Mucosa of gallbladder (tissue), 1 donor: ENCODE data around the gene C2orf76. TPM values are rescaled to one million over a fixed set of nuclear protein-coding genes. Genes with fewer than 3 reads are reported as not detected.

Experiments used
- DNase-seq: peaks from one replicate; pipeline ENCODE4 v3.0.0-alpha.2; 2020; ENCODE audit warnings: low spot score
- total RNA-seq: library from RNA; stranded (reverse); gene quantifications from one replicate; pipeline ENCODE4 v1.2.1, GENCODE V29; 2021
- donor health status: DM: no; HTN: no; CAD: no.

C2orf76 gene
- total RNA-seq, 1 donor from 2014 or later = 10.3 TPM

DNA sequence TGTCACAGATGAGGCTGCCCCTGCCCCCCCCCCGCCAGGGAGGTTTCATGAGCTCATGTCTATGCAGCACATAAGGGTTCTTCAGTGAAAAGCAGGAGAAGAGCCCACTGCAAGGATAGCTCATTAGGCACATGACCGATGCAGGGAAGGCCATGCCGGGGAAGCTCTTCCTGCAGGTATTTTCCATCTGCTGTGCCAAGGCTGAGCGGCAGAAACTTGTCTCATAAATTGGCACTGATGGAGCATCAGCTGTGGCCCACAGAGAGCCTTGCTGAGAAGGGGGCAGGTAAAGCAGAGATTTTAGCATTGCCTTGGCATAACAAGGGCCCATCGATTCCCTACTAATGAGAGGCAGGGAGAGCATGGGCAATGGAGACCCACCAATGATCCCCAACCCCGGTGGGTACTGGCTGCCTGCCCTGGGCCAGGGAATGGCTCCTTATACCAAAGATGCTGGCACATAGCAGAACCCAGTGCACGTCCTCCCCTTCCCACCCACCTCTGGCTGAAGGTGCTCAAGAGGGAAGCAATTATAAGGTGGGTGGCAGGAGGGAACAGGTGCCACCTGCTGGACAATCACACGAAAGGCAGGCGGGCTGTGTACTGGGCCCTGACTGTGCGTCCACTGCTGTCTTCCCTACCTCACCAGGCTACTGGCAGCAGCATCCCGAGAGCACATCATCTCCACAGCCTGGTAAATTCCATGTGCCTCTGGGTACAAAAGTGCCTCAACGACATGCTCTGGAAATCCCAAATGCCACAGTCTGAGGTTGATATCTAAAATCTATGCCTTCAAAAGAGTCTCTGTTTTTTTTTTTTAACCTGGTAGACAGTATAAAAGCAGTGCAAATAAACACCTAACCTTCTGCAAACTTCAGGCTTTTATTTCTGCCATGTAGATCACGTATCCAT, 101.6 kb downstream of the C2orf76 start:
- DNase-seq = peak; percentile 26

GRCh38 chr2:119263656-119264055, 103.0 kb downstream of the C2orf76 start:
- DNase-seq = no peak

GRCh38 chr2:119263025-119263424, 103.6 kb downstream of the C2orf76 start:
- no peak for DNase-seq

- DNase-seq = no peak
Observed at GRCh38 chr2:119261493-119262225, 105.0 kb downstream of the C2orf76 start.

DNA sequence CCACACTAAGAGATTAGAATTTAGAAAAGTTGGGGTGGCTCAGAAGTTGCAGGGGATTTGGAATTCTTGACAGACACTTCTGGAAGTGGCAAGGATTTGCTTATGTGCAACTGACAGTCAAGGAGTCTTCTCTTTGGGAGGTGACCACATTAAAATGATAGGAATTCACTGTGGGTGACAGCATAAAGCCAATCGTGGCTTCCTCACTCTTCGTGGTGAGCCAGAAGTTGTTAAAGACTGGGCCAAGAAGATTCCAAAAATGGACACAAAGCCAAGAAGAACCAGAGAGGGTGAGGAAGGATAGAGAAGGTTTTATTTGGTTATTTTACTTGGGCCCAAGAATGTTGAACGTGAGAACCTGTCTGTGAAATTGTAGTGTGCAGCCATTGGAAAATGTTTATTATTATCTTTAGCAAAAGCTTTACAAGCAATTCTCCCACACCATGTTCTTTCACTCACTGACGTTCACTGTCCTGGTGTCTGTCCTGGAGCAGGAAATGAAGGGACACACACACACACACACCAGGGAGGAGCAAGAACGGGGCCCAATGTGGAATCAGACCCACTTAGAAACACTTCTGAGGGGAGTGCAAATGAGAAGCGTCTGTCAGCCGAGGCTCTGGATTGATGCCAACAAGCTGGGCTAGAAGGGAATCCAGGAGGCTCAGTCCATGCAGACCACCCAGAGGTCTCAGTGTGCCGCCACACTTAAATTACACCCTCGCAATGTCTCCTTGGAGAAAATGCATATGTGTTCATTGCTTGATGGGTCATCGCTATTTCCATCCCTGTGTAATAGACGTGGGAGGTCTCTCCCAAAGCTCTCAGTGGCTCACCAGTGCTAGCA, 105.8 kb downstream of the C2orf76 start:
- DNase-seq = no peak

GRCh38 chr2:119259296-119259860, 107.3 kb downstream of the C2orf76 start:
- DNase-seq = no peak

DNA sequence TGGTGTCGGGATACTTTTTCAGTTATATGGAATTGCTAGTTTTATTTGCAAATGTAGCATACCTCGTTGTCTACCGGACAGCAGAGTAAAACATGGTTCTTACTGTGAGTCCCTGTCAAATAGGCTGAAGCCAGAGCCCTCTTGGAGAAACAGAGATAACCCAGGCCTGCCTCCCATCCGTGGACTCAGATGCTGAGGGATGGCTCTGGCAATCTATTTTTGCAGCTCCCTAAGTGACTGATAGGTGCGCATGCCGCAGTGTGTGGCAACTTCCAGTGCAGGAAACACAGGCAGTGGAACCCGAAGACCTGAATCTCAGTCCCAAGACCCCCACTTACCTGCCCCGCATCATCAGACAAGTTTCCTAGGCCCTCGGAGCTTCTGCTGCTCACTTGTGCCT, 109.4 kb downstream of the C2orf76 start:
- DNase-seq = no peak

- no peak for DNase-seq
Observed at GRCh38 chr2:119256582-119256921, 110.1 kb downstream of the C2orf76 start.

DNA sequence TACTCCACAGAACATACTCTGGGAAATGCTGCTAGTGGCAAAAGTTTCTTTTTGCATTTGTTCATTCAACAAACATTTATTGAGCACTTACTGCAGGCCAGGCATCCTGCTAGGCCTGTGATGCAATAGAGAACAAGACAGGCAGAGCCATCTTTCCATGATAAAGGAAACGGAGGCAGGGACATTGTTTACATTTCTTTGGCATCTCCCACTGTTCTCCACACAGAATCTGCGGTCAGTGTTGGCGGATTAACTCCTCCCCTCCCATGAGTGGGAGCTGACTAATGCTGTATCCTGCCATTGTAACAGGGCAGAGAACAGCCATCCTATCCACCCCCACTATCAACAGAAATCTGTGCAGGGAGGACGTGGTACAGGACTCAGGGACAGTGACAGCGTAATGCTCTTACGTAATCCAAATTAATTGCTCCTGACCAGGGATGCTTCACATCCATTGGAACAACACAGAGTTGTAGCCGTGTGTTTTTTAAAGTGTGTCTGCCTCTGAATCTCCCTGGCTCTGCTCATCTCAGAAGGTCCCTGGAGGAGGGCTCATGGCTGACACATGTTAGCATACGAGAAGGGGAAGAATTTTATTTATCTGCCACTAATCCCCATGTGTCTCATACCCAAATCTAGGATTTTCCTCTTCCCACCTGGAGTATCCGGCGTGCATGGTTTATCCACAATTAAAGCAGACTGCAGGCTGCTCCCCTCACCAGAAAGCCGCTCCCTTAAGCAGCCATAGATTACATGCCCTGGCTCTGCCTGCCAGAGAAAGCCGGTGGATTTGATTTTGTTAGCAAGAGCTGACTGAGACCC, 110.7 kb downstream of the C2orf76 start:
- no peak for DNase-seq

DNA sequence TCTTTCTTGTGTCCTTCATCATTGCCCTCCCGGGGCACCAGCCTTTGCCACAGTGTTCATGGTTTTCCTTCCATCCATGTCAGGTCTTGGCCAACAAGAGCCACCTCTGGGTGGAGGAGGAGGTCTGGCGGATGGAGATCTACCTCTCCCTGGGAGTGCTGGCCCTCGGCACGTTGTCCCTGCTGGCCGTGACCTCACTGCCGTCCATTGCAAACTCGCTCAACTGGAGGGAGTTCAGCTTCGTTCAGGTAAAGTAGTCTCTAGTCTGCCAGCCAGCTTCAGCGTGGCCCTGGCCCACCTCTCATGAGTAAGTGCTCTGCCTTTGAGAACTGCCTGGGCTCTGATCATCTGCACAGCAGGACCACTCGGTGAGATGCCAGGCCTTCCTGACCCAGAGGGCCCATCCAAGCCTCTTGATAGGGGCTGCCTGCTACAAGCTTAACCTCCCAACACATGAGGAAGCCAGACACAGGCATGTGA, 112.0 kb downstream of the C2orf76 start:
- DNase-seq = no peak

DNA sequence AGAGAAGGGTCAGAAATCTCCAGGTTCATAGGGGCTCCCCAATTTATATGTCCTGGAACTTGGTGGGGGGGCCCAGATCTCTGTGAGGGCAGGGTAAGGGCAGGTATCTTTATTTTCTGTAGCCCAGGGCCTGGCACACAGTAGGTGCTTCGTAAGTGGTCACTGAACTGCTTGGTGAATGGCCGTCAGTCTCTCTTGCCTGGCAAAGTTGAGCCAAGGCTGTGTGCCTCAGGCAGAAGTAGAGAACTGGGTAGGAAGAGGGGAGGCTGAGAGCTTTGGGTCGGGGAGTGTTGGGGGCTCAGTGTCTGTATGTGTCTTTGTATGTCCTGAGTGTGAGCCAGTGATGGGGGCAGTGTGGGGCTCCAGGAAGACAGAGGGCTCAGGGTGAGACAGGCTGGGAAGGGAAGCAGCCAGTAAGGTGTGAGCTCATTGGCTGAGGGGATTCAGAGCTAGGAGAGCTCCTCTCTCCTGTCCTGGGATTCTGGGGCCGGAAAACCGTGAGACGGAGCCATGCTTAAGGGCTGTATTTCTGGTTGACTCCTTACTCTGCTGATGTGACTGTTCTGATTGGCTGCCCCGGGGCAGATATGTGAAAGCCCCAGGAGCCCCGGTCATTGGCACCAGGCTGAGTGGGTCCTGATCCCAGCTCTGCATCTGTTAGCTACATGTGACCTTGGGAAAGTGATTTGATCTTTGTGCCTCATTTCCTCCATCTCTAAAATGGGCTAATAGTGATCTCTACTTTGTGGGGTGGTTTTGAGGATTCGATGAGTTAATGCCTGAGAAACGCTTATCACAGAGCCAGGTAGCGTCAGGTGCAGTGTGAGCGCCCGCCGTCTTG, 112.7 kb downstream of the C2orf76 start:
- DNase-seq = no peak

DNA sequence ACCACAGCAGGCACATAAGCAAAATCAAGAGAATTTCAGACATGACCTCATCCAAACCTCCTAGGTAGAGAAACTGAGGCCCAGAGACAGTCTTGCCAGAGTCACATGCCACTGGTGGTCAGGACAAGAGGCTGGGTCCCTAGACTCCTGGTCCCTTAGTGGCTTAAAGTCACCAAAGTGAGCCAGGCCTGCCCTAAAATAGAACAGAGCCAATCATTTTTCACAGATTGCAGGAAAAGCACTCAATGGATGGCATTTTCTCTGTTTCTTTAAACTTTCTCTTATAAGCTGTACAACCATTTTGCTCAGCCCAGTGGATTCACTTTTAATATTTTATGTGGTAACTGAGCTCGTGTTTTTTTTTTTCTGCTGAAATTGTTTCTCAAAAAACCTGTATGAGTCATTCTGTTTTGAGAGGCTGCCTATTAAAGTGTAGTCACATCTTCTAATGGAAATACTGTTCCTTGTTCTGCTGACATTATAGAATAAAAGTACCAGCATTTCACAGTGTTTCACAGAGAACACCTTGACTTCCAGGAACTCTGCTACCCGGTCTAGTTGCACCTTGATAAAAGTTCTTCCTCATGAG, 113.4 kb downstream of the C2orf76 start:
- no peak for DNase-seq

Other genes starting within 250 kb of the C2orf76 start
- gene C1QL2, start 208.1 kb downstream of the C2orf76 start, total RNA-seq = not detected
- gene STEAP3, start 143.0 kb downstream of the C2orf76 start, total RNA-seq = 9.3 TPM
- gene DBI, start 143 bp upstream of the C2orf76 start, total RNA-seq = 263 TPM
- gene TMEM37, start 65.0 kb upstream of the C2orf76 start, total RNA-seq = 149 TPM
- gene SCTR, start 157.6 kb upstream of the C2orf76 start, total RNA-seq = 0.92 TPM
- gene CFAP221, start 177.6 kb upstream of the C2orf76 start, total RNA-seq = 5.4 TPM